Measurements from ENCODE around the gene RAPGEF5.

Gene RAPGEF5

DNA sequence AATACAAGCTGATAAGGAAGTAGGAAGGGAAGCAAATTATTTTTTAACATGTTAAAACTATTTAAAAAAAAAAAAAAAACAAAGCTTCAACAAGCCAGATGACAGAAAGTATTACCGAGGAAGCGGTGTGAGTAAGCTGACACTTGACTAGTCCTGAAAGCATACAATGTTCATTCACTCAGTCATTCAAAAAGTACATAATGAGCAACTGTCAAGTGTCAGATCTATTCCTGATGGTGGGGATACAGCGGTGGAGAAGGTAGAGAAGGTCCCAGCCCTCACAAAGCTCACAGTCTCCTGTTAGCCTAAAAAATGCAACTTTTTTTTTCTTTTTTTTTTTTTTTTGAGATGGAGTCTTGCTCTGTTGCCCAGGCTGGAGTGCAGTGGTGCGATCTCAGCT lies 40.0 kb downstream of the RAPGEF5 start:
- no peak overlapping the region for H3K27ac ChIP-seq
- TF ChIP-seq, protein P1, sequence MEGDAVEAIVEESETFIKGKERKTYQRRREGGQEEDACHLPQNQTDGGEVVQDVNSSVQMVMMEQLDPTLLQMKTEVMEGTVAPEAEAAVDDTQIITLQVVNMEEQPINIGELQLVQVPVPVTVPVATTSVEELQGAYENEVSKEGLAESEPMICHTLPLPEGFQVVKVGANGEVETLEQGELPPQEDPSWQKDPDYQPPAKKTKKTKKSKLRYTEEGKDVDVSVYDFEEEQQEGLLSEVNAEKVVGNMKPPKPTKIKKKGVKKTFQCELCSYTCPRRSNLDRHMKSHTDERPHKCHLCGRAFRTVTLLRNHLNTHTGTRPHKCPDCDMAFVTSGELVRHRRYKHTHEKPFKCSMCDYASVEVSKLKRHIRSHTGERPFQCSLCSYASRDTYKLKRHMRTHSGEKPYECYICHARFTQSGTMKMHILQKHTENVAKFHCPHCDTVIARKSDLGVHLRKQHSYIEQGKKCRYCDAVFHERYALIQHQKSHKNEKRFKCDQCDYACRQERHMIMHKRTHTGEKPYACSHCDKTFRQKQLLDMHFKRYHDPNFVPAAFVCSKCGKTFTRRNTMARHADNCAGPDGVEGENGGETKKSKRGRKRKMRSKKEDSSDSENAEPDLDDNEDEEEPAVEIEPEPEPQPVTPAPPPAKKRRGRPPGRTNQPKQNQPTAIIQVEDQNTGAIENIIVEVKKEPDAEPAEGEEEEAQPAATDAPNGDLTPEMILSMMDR (IDR thresholded peaks at IDR 0.05; ENCODE audit: low read depth, low read length): no peak
- no peak overlapping the region for H3K4me3 ChIP-seq (ENCODE audit: low read depth, low read length)
- no peaks in the 10 kb centered on the region for H3K9me3 ChIP-seq (ENCODE audit: severe bottlenecking)
- no peaks in the 10 kb centered on the region for H3K27me3 ChIP-seq (ENCODE audit: insufficient read depth, low read depth, severe bottlenecking)
- no peaks in the 10 kb centered on the region; the same call in 1 of the 2 replicates for H3K36me3 ChIP-seq
- no peak for DNase-seq

DNA sequence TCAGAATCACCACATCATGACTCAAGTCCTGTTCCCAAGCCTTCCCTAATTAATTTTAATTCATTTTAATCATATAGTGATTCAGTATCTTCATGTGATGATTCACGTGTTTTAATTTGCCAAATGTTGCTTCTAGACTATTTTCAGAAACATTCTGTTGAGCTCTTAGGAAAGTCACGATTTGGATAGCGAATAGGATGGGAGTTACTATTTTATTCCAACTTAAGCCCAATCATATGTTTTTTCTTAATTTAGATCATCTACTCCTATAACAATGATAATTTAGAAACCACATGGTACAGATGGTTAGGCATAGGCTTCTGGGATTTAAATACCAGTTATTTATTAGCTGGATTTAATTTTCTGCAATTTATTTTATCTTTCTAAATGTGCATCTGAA lies 49.1 kb downstream of the RAPGEF5 start:
- no peak overlapping the region for H3K27ac ChIP-seq
- TF ChIP-seq, protein P1 (IDR thresholded peaks at IDR 0.05; ENCODE audit: low read depth, low read length): no peak
- no peaks in the 10 kb centered on the region for H3K9me3 ChIP-seq (ENCODE audit: severe bottlenecking)
- H3K27me3 ChIP-seq (ENCODE audit: insufficient read depth, low read depth, severe bottlenecking): no peaks in the 10 kb centered on the region
- no peak for DNase-seq
- H3K36me3 ChIP-seq: peaks cover 28% of the 10 kb centered on the region
- H3K4me3 ChIP-seq (ENCODE audit: low read depth, low read length): no peak overlapping the region

GRCh38 chr7:22305706-22306105 lies 51.2 kb downstream of the RAPGEF5 start:
- Histone ChIP-seq H3K36me3 (peaks cover 28% of the 10 kb centered on the region), H3K4me3 (ENCODE audit: low read depth, low read length) (no peak overlapping the region), H3K27me3 (ENCODE audit: insufficient read depth, low read depth, severe bottlenecking) (no peaks in the 10 kb centered on the region), H3K9me3 (ENCODE audit: severe bottlenecking) (no peaks in the 10 kb centered on the region), H3K27ac (no peak overlapping the region)
- DNase-seq: no peak
- TF ChIP-seq, protein P1 (IDR thresholded peaks at IDR 0.05; ENCODE audit: low read depth, low read length): no peak

DNA sequence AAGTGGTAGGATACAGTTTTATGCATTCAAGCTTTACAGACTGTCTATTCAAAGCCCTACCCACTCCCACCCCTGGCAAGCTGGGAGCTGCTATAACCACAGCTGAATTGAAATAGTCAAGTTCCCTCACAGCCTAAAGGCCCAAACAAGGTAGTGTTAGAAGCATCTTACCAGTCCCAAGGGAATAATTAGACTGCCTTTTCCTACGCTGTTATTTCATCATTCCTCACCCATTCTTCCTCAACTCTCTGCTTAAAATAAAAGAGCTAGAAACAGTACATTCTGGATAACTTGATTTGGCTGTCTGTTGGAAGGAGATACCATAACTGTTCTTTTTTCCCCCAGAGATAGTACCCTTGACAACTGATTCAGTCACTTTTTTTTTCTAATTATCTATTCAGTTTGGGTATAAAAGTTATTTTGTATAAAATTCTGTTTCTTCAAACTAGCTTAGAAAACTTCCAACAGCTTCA lies 54.0 kb downstream of the RAPGEF5 start:
- no peak overlapping the region for H3K27ac ChIP-seq
- peaks cover 25% of the 10 kb centered on the region for H3K36me3 ChIP-seq
- no peak for DNase-seq

DNA sequence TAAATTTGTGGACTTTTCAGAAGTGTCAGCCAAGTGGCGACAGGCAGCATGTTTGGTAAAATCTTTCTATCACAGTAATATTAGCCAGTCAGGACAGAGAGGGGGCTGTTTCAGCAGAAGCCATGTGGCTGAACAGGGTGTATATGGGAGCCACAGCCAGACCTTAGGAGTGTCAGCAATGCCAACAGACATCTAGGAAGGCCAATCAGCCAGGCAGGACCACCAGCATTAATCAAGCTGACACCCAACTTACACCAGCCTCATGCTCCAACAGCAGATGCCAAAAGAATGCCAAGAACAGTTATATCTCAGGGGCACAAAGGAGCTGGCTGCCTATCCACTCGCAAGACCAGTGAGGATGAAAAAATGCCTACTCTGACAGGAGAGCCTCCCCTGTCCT lies 54.8 kb downstream of the RAPGEF5 start:
- H3K36me3 ChIP-seq: peaks cover 17% of the 10 kb centered on the region
- no peak overlapping the region for H3K4me3 ChIP-seq (ENCODE audit: low read depth, low read length)
- H3K9me3 ChIP-seq (ENCODE audit: severe bottlenecking): no peaks in the 10 kb centered on the region
- no peak for DNase-seq
- no peak overlapping the region for H3K27ac ChIP-seq
- TF ChIP-seq, protein P1 (IDR thresholded peaks at IDR 0.05; ENCODE audit: low read depth, low read length): no peak
- no peaks in the 10 kb centered on the region for H3K27me3 ChIP-seq (ENCODE audit: insufficient read depth, low read depth, severe bottlenecking)

More for the DNA sequence above, 54.0 kb downstream of the RAPGEF5 start:
- Histone ChIP-seq H3K27me3 (ENCODE audit: insufficient read depth, low read depth, severe bottlenecking) (no peaks in the 10 kb centered on the region), H3K9me3 (ENCODE audit: severe bottlenecking) (no peaks in the 10 kb centered on the region), H3K4me3 (ENCODE audit: low read depth, low read length) (no peak overlapping the region)
- TF ChIP-seq, protein P1 (IDR thresholded peaks at IDR 0.05; ENCODE audit: low read depth, low read length): no peak

DNA sequence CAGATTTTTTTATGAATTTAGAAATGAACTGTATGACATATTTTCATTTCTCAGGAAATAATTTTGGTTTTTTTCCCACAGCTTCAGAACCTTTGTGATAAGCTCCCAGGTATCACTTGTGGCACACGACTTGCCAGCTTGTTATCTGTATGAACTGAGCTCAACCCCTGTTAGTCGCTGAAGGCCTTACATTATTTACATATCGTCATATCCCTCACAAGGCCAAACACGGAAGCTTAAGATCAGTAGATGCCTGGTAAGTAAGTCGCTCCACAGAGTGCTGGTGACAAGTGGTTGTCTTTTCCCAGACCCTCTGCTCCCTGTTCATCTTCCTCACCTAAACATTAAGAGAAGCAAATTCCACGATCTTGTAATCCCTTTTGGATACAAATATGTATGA lies 55.2 kb downstream of the RAPGEF5 start:
- DNase-seq: no peak
- Histone ChIP-seq H3K36me3 (peaks cover 13% of the 10 kb centered on the region), H3K27me3 (ENCODE audit: insufficient read depth, low read depth, severe bottlenecking) (no peaks in the 10 kb centered on the region), H3K4me3 (ENCODE audit: low read depth, low read length) (no peak overlapping the region), H3K27ac (no peak overlapping the region), H3K9me3 (ENCODE audit: severe bottlenecking) (no peaks in the 10 kb centered on the region)
- TF ChIP-seq, protein P1 (IDR thresholded peaks at IDR 0.05; ENCODE audit: low read depth, low read length): no peak

Measured in WERI-Rb-1 (cell line).